HepG2 (cell line): ENCODE data around the gene APOC3. TPM values are rescaled to one million over a fixed set of nuclear protein-coding genes. Genes with fewer than 3 reads are reported as not detected.
A peak's percentile ranks its signal among the peaks of the same experiment; 100 is the strongest.

Experiments used
- GATAD2A ChIP-seq: IDR thresholded peaks from 2 replicates; pipeline ENCODE4 v1.6.1; 2016
- MIER3 ChIP-seq: IDR thresholded peaks from 2 replicates; pipeline ENCODE4 v1.6.1; 2016; ENCODE audit warnings: missing compliant biosample characterization, borderline replicate concordance
- NR2F6 ChIP-seq, 2 experiments: IDR thresholded peaks; 2 replicates each; pipeline ENCODE4 v1.6.1; 2016; ENCODE audit warnings: antibody characterized with exemption in 1 of 2, mild to moderate bottlenecking in 1 of 2
- PCBP1 ChIP-seq: fragments of 200-400 bp; formaldehyde crosslinking; IDR thresholded peaks from 2 replicates; pipeline ENCODE4 v1.6.1; 2017; ENCODE audit warnings: mild to moderate bottlenecking, low read depth, low read length, borderline replicate concordance
- POLR2A ChIP-seq, 2 experiments: IDR thresholded peaks; 2 replicates each; pipeline ENCODE4 v1.6.1; 2011; ENCODE audit warnings: low read depth in 2 of 2, low read length in 2 of 2, mild to moderate bottlenecking in 1 of 2, moderate library complexity in 1 of 2; ENCODE audit not compliant: insufficient read depth in 1 of 2
- REPIN1 ChIP-seq: sonication (generic); formaldehyde crosslinking; IDR thresholded peaks from 2 replicates; pipeline ENCODE4 v1.8.0; 2022; ENCODE audit warnings: missing genetic modification reagents, low read depth, mild to moderate bottlenecking, borderline replicate concordance
- SALL2 ChIP-seq: sonication (generic); formaldehyde crosslinking; IDR thresholded peaks from 2 replicates; pipeline ENCODE4 v1.8.1; 2023; ENCODE audit warnings: mild to moderate bottlenecking, missing genetic modification reagents, inconsistent platforms
- SRSF1 ChIP-seq: fragments of 200-400 bp; formaldehyde crosslinking; optimal IDR thresholded peaks from 2 replicates; pipeline ENCODE3; 2017; ENCODE audit warnings: mild to moderate bottlenecking, low read depth, low read length, moderate library complexity
- TBX2 ChIP-seq: sonication (generic); formaldehyde crosslinking; IDR thresholded peaks from 2 replicates; pipeline ENCODE4 v1.5.0; 2020; ENCODE audit warnings: missing genetic modification reagents, mild to moderate bottlenecking, borderline replicate concordance
- TOE1 ChIP-seq: sonication (generic); formaldehyde crosslinking; IDR thresholded peaks from 2 replicates; pipeline ENCODE4 v1.4.0; 2020; ENCODE audit warnings: mild to moderate bottlenecking, missing genetic modification reagents
- TOPORS ChIP-seq: sonication (generic); formaldehyde crosslinking; IDR thresholded peaks from 2 replicates; pipeline ENCODE4 v1.8.0; 2023; ENCODE audit warnings: mild to moderate bottlenecking, missing genetic modification reagents
- ZFP41 ChIP-seq: sonication (generic); formaldehyde crosslinking; IDR thresholded peaks from 2 replicates; pipeline ENCODE4 v1.4.0; 2020; ENCODE audit warnings: mild to moderate bottlenecking, missing genetic modification reagents, borderline replicate concordance
- ZMYM4 ChIP-seq: sonication (generic); formaldehyde crosslinking; IDR thresholded peaks from 2 replicates; pipeline ENCODE4 v1.8.1; 2023; ENCODE audit warnings: mild to moderate bottlenecking, missing genetic modification reagents
- ZNF20 ChIP-seq: sonication (generic); formaldehyde crosslinking; IDR thresholded peaks from 2 replicates; pipeline ENCODE4 v1.4.0; 2020; ENCODE audit warnings: mild to moderate bottlenecking, moderate library complexity, missing genetic modification reagents
- ZNF235 ChIP-seq: sonication (generic); formaldehyde crosslinking; IDR thresholded peaks from 2 replicates; pipeline ENCODE4 v1.8.1; 2023; ENCODE audit warnings: mild to moderate bottlenecking, missing genetic modification reagents, borderline replicate concordance
- ZNF557 ChIP-seq: sonication (generic); formaldehyde crosslinking; IDR thresholded peaks from 2 replicates; pipeline ENCODE4 v1.4.0; 2020; ENCODE audit warnings: missing genetic modification reagents
- ZNF589 ChIP-seq: sonication (generic); formaldehyde crosslinking; conservative IDR thresholded peaks from 2 replicates; pipeline ENCODE4 v1.8.0; 2022; ENCODE audit warnings: mild to moderate bottlenecking, moderate library complexity, missing genetic modification reagents
- ZNF670 ChIP-seq: sonication (generic); formaldehyde crosslinking; IDR thresholded peaks from 2 replicates; pipeline ENCODE4 v1.8.0; 2022; ENCODE audit warnings: mild to moderate bottlenecking, missing genetic modification reagents, borderline replicate concordance
- ZNF766 ChIP-seq: sonication (generic); formaldehyde crosslinking; IDR thresholded peaks from 2 replicates; pipeline ENCODE4 v1.5.0; 2020; ENCODE audit warnings: missing genetic modification reagents, borderline replicate concordance
- ZNF816 ChIP-seq: sonication (generic); formaldehyde crosslinking; IDR thresholded peaks from 2 replicates; pipeline ENCODE4 v1.8.0; 2022; ENCODE audit warnings: missing genetic modification reagents, mild to moderate bottlenecking, borderline replicate concordance
- polyA plus RNA-seq, 8 experiments: library from polyadenylated mRNA; depleted of rRNA in 3 of 8; stranded (reverse) in 7 of 8; unstranded in 1 of 8; fragments of >200 nt; fragmentation: Illumina TruSeq in 4 of 8; extraction: Trizol in 4 of 8; gene quantifications; 2 replicates each; pipeline versions ENCODE4 v1.2.1 to v1.2.3, GENCODE V29; 2011 to 2016; ENCODE audit warnings: low read depth in 4 of 8, missing spikeins in 1 of 8, mixed read lengths in 1 of 8; ENCODE audit not compliant: insufficient read depth in 1 of 8
- total RNA-seq, 5 experiments: library from RNA; depleted of rRNA; stranded (reverse); fragments of >200 nt; fragmentation: Illumina TruSeq; extraction: Trizol; gene quantifications; 2 replicates each; pipeline ENCODE4 v1.2.3, GENCODE V29; 2016; ENCODE audit warnings: low read depth in 1 of 5
- TF ChIP-seq, protein P1 (sequence below): sonication (generic); formaldehyde crosslinking; IDR thresholded peaks from 2 replicates; pipeline ENCODE4 v1.4.0; 2020; ENCODE audit warnings: missing genetic modification reagents
- TF ChIP-seq, protein P2 (sequence below): IDR thresholded peaks from 2 replicates; pipeline ENCODE4 v1.6.1; 2016; ENCODE audit warnings: missing genetic modification reagents, missing compliant biosample characterization
- TF ChIP-seq, protein P3 (sequence below): sonication (generic); formaldehyde crosslinking; IDR thresholded peaks from 2 replicates; pipeline ENCODE4 v1.4.0; 2020; ENCODE audit warnings: missing genetic modification reagents, borderline replicate concordance
- TF ChIP-seq, protein P4 (sequence below): IDR thresholded peaks from 2 replicates; pipeline ENCODE4 v1.6.1; 2016; ENCODE audit warnings: low read depth, control low read depth

Gene APOC3
- total and polyA plus RNA-seq, 2 of the 13 experiments (the other 11 are each of a cell fraction or from before 2014, with no cell fraction given) = 314 to 687 TPM

DNA sequence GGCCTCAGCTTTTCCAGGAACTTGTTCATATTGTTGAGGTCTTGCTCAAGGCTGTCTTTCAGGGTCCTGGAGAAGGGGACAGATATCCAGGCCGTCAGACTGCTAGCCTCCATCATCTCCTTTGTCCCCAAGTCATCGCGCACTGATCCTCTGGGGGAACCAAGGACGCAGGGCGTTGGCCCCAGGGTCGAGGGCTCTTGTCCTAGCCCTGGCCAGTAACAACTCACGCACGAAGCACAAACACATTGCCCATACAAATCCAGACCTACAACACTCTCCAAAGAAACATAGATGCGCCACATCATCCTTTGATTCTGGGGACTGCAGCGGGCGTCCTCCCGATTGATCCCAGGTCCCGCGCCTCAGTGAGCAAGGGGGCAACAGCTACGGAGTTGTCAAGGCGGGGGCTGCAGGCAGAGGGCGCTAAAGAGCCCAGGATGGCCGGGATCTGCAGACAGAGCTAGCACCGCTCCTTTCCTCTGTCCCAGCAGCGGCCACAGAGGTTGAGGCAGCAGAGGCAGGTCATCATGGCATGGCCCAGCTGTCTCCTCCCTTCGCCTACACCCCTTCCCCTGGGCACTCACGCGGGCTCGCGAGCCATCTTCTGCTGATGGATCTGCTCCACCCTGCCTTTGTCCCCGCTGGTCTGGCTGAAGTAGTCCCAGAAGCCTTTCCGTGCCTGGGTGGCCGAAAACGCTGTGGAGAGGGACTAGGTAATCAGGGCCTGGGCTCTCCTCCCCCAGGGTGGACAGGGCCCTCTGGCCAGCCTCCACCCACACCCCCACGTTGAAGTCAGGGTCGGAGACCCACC, 38.5 kb upstream of the APOC3 start (continued):
- TF ChIP-seq SRSF1 = peak; percentile 31
- TF ChIP-seq PCBP1 = 0 out of 2 replicates have a peak, but pooled peaks have one; percentile 70
- TF ChIP-seq, protein P1, sequence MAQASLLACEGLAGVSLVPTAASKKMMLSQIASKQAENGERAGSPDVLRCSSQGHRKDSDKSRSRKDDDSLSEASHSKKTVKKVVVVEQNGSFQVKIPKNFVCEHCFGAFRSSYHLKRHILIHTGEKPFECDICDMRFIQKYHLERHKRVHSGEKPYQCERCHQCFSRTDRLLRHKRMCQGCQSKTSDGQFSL (CRISPR knock-in tag) = peak; percentile 64; the same call in 1 of the 2 replicates
- 0 out of 2 replicates have a peak, but pooled peaks have one; percentile 54 for TF ChIP-seq ZNF589 (CRISPR knock-in tag)
- peak; percentile 52; the same call in 1 of the 2 replicates for TF ChIP-seq NR2F6 (IDR thresholded peaks at IDR 0.05)
- peak; percentile 70 for TF ChIP-seq NR2F6 (CRISPR knock-in tag; IDR thresholded peaks at IDR 0.05)
- TF ChIP-seq ZFP41 = no peak
- no peak; the same call in 1 of the 2 replicates for TF ChIP-seq ZMYM4
- TF ChIP-seq POLR2A (IDR thresholded peaks at IDR 0.05; ENCODE audit: insufficient read depth in 1 of 2, low read depth in 2 of 2, low read length in 2 of 2) = peak; percentile 55 to 78; a peak in 3 of 4 replicates
- 0 out of 2 replicates have a peak, but pooled peaks have one; percentile 24 for TF ChIP-seq ZNF766 (CRISPR knock-in tag)
- TF ChIP-seq ZNF670 = peak; percentile 60; the same call in 1 of the 2 replicates
- TF ChIP-seq GATAD2A = peak; percentile 80
- TF ChIP-seq TOPORS (CRISPR knock-in tag) = peak; percentile 73
- TF ChIP-seq ZNF557 (CRISPR knock-in tag) = peak; percentile 56; the same call in 1 of the 2 replicates
- TF ChIP-seq ZNF816 = no peak
- TF ChIP-seq, protein P2, sequence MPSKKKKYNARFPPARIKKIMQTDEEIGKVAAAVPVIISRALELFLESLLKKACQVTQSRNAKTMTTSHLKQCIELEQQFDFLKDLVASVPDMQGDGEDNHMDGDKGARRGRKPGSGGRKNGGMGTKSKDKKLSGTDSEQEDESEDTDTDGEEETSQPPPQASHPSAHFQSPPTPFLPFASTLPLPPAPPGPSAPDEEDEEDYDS (CRISPR knock-in tag) = peak; percentile 53; the same call in 1 of the 2 replicates
- 0 out of 2 replicates have a peak, but pooled peaks have one; percentile 13 for TF ChIP-seq ZNF235
- peak; percentile 84 for TF ChIP-seq REPIN1
- TF ChIP-seq TOE1 (CRISPR knock-in tag) = no peak
- TF ChIP-seq, protein P3, sequence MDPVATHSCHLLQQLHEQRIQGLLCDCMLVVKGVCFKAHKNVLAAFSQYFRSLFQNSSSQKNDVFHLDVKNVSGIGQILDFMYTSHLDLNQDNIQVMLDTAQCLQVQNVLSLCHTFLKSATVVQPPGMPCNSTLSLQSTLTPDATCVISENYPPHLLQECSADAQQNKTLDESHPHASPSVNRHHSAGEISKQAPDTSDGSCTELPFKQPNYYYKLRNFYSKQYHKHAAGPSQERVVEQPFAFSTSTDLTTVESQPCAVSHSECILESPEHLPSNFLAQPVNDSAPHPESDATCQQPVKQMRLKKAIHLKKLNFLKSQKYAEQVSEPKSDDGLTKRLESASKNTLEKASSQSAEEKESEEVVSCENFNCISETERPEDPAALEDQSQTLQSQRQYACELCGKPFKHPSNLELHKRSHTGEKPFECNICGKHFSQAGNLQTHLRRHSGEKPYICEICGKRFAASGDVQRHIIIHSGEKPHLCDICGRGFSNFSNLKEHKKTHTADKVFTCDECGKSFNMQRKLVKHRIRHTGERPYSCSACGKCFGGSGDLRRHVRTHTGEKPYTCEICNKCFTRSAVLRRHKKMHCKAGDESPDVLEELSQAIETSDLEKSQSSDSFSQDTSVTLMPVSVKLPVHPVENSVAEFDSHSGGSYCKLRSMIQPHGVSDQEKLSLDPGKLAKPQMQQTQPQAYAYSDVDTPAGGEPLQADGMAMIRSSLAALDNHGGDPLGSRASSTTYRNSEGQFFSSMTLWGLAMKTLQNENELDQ (CRISPR knock-in tag) = 0 out of 2 replicates have a peak, but pooled peaks have one; percentile 3
- TF ChIP-seq MIER3 (CRISPR knock-in tag) = 0 out of 2 replicates have a peak, but pooled peaks have one; percentile 72
- TF ChIP-seq, protein P4, sequence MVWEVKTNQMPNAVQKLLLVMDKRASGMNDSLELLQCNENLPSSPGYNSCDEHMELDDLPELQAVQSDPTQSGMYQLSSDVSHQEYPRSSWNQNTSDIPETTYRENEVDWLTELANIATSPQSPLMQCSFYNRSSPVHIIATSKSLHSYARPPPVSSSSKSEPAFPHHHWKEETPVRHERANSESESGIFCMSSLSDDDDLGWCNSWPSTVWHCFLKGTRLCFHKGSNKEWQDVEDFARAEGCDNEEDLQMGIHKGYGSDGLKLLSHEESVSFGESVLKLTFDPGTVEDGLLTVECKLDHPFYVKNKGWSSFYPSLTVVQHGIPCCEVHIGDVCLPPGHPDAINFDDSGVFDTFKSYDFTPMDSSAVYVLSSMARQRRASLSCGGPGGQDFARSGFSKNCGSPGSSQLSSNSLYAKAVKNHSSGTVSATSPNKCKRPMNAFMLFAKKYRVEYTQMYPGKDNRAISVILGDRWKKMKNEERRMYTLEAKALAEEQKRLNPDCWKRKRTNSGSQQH (CRISPR knock-in tag) = peak; percentile 90; the same call in 1 of the 2 replicates
- peak; percentile 84; the same call in 1 of the 2 replicates for TF ChIP-seq SALL2 (CRISPR knock-in tag)
- peak; percentile 74; the same call in 1 of the 2 replicates for TF ChIP-seq TBX2 (CRISPR knock-in tag)
- TF ChIP-seq ZNF20 = no peak
